ENCODE results near the gene CMIP.

The CMIP gene

GRCh38 chr16:81647527-81647926 lies 202.9 kb downstream of the CMIP start:
- no peak for DNase-seq

DNA sequence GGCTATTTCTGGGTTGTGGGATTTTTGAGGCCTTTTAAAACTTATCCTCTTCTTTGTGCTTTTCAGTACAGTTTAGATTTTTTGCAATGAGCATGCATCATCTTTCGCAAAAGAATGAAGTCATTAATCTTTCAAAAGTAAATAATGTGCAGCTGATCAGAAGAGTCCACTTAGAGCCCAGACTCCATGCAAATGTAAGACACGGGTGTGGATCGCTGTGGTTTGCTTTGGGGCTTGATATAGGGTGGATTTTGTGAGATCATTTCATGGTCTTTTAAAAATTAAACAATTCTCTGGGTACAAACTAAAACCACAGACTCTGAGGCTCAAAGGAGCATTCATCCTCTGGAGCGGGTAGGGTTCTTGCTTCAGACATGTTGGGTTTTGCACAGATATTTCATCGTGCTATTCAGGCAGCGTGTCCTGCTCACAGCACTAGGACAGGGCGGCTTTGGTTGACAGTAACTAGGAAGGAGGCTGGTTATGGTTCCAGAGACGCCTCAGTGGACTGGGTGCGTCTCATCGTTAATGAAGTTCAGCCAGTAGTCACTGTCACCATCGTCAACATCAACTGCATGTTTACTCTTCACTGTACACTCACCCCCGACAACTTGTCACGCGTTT lies 205.1 kb downstream of the CMIP start:
- no peak for DNase-seq

DNA sequence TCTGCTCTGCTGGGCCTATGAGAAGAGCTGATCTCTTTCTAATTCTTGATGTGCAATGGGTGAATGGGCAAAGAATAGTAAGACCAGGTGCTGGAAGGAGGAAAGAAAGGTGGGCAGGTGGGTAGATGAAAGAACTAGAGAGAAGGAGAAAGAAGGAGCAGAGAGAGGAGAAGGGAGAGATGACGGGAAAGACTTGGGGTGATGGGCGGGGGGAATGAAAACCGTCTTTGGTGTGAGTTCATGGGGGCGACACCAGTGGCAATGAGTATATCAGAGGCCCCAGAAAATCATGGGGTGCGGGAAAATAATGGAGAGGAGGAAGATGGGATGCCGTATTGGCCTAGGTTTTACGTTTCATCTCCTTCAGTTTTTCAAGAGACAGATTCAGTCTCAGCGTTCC lies 205.7 kb downstream of the CMIP start:
- no peak for DNase-seq

DNA sequence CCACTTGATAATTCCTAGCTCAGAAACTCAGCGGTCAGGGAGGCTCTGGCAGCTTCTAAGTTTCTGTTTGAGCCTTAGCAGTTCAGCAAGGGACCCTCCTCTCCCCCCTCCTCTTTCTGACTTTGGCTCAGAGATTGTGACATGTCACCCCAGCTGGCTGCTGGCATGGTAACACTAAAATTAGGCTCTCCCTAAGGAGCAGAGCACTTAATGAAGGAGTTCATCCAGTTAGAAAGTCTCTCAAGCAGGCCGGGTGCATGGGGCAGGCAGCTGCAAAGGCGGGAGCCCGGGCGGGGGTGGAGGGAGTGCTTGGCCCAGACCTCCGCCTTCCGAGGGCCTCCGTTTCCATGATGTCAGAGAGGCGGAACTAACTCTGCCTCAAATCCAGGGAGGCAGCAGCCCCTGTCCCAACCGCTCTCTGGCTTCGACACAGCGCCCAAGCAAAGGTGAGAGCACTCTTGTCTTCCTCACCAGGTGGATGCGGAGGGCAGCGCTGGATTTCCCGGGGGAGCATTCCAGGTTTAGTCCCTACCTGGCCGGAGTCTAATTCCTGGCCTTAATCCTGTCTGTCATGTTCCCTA lies 206.5 kb downstream of the CMIP start:
- DNase-seq = peak; percentile 39

DNA sequence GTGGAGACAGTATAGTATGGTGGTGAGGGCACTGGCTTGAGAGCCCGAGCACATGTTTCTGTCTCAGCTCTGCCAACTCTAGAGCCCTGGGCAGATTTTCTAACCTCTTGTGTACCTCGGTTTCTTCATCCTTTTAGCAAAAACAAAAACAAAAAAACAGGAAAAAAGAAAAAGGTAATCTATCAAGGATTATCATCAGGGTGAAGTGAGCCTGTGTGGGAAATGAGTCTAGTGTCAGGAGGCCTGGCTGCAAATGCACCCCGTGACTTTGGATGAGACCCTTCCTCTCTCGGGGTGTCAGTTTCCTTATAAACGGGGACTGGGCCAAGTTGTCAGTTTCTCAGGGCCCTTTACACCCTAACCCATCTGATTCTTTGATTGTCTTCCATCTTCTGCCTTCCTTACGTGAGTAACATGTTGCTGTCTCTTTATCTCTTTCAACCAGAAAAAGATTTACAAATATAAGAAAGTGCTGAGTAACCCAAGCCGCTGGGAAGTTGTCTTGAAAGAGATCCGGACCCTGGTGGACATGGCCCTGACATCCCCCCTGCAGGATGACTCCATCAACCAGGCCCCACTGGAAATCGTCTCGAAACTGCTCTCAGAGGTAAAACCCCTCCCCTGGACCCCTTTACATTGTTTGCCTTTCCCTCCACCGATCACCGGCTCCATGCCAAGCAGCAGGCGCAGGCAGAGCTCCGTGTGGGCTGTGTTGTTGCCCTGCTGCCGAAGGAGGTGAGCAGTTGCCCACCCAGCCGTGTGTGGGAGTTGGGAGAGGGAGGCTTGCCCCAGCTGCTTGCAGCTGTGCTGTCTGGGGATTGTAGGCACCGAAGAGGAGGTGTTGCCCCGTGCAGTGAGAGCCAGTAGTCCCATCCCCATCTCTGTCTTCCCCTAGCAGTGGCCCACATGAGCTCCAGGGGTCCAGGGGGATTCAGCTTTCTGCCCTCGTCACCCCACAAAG lies 207.4 kb downstream of the CMIP start:
- DNase-seq = no peak

GRCh38 chr16:81652798-81653505 lies 208.3 kb downstream of the CMIP start:
- peak; percentile 74 for DNase-seq

DNA sequence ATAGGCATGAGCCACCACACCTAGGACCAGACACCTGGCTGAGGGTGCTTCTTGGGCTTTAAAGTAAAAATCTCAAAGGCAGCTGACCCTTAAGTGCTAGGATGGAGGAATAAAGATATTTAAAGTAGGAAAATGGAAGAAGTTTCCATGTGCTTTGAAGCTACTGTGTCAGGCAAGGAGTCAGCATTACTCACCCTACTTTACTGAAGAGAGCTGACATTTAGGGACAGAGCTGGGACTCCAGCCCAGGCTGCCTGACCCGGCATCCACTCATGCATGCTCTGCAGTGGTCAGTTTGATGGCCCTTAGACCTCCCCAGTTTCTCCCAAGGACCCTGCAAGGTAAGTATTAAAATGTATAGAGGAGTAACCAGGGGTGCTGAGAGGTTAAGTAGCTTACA lies 209.7 kb downstream of the CMIP start:
- DNase-seq = no peak

- no peak for DNase-seq
Observed at GRCh38 chr16:81655469-81656162, 211.0 kb downstream of the CMIP start.

GRCh38 chr16:81657224-81657623 lies 212.6 kb downstream of the CMIP start:
- DNase-seq = no peak

DNA sequence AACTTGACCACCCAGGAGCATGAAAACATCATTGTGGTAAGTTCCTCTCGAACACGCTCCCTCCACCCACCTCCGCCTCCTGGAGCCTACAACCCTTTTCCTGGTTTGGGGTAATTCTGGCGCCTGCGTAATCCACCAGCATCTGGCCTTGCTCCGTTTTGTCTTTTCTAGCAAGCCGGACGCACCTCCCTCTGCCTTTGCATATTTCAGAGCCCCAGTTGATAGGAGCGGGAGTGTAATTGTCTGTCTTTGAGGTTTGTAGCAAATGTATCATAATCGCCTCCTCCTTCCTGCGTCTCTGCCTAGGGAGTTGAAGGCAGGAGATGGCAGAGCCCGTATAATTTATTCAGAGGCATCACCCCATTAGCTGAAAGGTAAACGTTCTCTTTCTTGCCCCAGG lies 213.2 kb downstream of the CMIP start:
- DNase-seq = no peak

DNA sequence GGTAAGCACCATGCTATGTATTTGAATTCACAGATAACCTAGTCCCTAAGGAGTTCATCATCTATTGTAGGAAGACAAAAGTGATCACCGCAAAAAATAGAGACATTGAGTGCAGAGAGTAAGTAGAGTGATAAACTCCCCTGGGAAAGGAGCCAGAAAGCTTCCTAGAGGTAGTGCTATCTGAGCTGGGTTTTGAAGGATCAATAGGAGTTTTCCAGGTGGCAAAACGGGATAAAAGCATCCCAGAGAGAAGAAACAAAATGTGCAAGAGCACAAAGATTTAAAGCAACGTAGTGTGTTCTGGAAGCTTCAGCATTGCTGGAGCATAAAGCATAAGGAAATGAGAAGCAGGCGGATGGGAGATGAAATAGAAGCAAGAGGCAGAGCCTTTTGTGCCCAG lies 213.8 kb downstream of the CMIP start:
- DNase-seq = no peak

DNA sequence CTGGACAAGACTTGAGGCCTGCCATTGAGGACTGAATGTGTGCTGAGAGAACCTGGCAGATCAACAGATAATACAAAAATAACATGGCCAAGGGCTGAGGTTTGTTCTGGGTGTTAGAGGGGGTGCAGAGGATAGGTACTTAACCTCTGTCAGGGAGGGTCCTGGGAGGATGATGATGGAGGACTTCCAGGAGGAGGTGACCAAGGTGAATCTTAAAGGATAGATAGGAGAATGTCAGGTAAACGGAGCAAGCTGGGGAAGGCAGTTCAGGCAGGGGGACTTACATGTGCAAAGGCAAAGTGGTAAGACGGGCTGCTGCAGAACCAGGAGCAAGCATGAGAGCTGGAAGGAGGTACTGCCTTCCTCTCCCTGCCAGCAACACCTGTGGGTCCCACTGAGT lies 214.6 kb downstream of the CMIP start:
- no peak for DNase-seq

DNA sequence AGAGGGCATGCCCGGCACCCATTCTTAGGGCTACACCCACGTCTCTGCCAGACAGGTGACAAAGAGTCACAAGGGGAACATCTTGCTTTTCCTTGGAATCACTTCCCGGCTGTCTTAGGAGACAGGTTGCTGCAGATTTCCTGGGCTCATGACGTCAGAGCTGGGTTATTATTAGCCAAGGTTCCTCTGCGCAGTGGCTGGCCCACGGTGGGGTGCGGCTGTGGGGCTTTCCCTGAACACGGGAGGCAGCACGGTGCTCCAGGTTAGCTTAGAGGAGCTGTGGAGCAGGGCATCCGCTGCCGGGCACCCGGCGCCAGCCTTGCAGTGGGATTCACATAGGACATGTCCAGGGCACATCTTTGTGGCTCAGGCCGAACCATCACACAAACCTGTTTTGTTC lies 216.5 kb downstream of the CMIP start:
- DNase-seq = no peak

- DNase-seq = no peak
Observed at GRCh38 chr16:81664153-81664552, 219.5 kb downstream of the CMIP start.

DNA sequence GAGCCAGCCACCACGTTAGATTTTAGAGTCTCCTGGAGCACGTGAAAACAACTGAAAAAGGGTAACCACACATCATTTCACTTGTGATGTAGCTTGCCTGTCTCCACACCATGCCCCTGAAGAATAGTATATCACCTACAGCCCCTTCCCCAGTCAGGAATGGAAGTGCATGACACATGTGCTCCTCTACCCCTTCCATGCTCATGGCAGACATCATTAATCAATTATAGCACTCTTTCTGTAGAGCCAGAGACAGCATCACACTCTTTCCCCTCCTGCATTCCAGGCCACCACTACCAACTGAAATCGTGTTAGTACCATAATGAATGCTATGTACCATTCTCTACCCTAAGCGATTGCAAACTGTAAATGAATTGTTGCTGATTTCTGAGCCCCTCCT lies 221.0 kb downstream of the CMIP start:
- no peak for DNase-seq

DNA sequence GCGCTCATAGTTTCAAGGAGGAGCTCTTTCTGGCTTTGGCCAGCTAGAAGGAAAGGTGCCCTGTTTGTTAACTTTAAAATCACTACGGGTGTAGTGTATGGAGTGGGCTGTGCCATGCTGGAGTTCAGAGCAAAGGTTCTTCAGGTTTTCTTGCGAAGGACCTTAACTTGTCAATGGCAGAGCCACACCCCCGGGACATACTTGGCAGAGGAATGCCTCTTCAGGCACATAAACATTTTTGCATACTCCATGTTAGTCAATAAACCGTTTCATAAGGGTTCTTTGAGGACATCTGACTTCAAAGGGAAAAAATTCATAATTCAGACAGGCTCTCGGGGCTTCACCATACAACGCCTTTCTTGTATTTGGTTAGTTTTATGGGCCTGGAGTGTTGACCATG lies 221.5 kb downstream of the CMIP start:
- DNase-seq = no peak

- no peak for DNase-seq
Observed at GRCh38 chr16:81668243-81669097, 223.9 kb downstream of the CMIP start.

- DNase-seq = no peak
Observed at GRCh38 chr16:81669473-81670350, 225.1 kb downstream of the CMIP start.

DNA sequence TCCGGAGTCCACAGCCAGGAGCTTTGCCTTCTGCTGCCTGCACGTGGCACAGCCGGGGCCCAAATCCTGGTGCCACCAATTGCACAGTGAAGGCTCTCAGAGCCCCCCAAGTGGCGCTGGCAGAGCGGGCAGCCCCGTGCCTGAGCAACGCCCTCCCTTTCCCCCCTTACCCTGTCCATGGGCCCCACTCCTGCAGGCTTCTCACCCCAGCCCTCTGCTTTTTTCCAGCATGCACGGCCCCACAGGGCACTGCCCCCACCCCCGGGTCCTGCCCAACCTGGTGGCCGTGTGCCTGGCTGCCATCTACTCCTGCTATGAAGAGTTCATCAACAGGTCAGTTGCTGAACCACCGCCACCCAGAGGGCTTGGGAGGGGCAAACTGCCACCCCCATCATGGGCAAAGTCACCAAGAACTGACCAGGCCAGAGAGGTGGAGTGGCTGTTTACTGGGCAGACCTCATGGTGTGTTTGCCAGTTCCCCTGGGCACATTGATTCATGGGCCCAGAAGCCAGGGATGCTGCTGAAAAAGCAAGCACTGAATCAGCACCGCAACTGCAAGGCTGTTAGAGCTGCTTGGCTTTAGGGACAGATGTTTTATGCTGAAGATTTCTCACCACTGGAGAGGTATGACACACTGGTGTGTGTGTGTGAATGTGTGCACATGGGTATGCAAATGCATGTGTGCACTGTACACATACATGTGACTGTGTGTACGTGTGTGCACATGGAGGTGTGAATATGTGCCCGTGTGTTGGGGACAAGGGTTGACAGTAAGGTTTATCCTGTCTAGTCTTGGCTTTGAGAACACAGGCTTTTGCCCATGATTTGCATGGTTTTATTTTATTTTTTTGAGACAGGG lies 227.4 kb downstream of the CMIP start:
- DNase-seq = no peak

GRCh38 chr16:81673432-81673831 lies 228.8 kb downstream of the CMIP start:
- DNase-seq = no peak

All from NCI-H446 treated with DMSO at 0.1 percent for 48 hours (cell line).